HepG2 (cell line): ENCODE measurements around the gene EFCAB13. TPM values are rescaled to one million over a fixed set of nuclear protein-coding genes. Genes with fewer than 3 reads are reported as not detected.
"Not testable (repeated sequence)": the region's sequence is repeated elsewhere in the genome, so short reads cannot be mapped to it uniquely, and the experiment has no call there.

Experiments
- ATAC-seq: fragments of 200-7000 bp; cut with Tn5 transposase; 3 replicates; pipeline ENCODE4 v1.9.1; 2020; ENCODE audit warnings: mild to moderate bottlenecking, moderate library complexity
- BruUV-seq: library from RNA; stranded (reverse); fragments of 400-500 nt; replicated peaks from 2 replicates; lab custom pipeline; 2021; lab: Mats Ljungman, UMichigan
- CTCF ChIA-PET: fragments of 300-600 bp; formaldehyde crosslinking; extraction: SDS; loops from one replicate; lab custom pipeline; 2021; ENCODE audit warnings: low total read pairs, inconsistent platforms, low intra/inter-chr PET ratio; lab: Yijun Ruan, JAX
- POLR2A ChIA-PET: fragments of 350-600 bp; sonication (Branson Sonifier 250); formaldehyde crosslinking; loops from one replicate; lab custom pipeline; 2020; ENCODE audit warnings: antibody characterized with exemption, inconsistent platforms; lab: Yijun Ruan, JAX
- DNase-seq: peaks from one replicate; pipeline ENCODE4 v3.0.0-alpha.2; 2015; ENCODE audit warnings: low spot score
- FAIRE-seq: peaks from 3 replicates; lab custom pipeline; 2011; peaks lifted over from hg19 to GRCh38; lab: Jason Lieb, UNC
- H2AFZ ChIP-seq: one replicate; pipeline ENCODE4 v1.6.1; 2011; ENCODE audit warnings: low read length, inconsistent platforms
- H3K27ac ChIP-seq: fragments of 300-600 bp; 3 replicates; pipeline ENCODE4 v1.8.0; 2011; ENCODE audit warnings: mixed run types, mild to moderate bottlenecking, mixed read lengths, low read length, inconsistent platforms; ENCODE audit not compliant: insufficient read depth; ENCODE audit errors: extremely low read length
- H3K27me3 ChIP-seq, 2 experiments: fragments of 200-600 bp in 1 of 2; 2 replicates in 1 of 2; 3 replicates in 1 of 2; pipeline versions ENCODE4 v1.6.0 to v1.8.0; 2011; ENCODE audit warnings: low read length in 2 of 2, mild to moderate bottlenecking in 2 of 2, moderate library complexity in 2 of 2, inconsistent platforms in 1 of 2; ENCODE audit not compliant: insufficient read depth in 2 of 2, control insufficient read depth in 1 of 2
- H3K36me3 ChIP-seq, 2 experiments: fragments of 200-600 bp in 1 of 2; replicated peaks in 1 of 2; 2 replicates in 1 of 2; 3 replicates in 1 of 2; pipeline versions ENCODE4 v1.5.1 to v1.8.0; 2011; ENCODE audit warnings: low read length in 2 of 2, inconsistent platforms in 1 of 2; ENCODE audit not compliant: insufficient read depth in 2 of 2, control insufficient read depth in 1 of 2
- H3K4me1 ChIP-seq: 2 replicates; pipeline ENCODE4 v1.5.1; 2012; ENCODE audit warnings: low read length, inconsistent platforms; ENCODE audit not compliant: insufficient read depth
- H3K4me2 ChIP-seq: 2 replicates; pipeline ENCODE4 v1.6.0; 2011; ENCODE audit warnings: low read depth, low read length, inconsistent platforms
- H3K4me3 ChIP-seq, 3 experiments: fragments of 200-600 bp in 1 of 3; sonication (generic), shearing (Covaris generic) in 1 of 3; replicated peaks in 1 of 3; 2 replicates each; pipeline ENCODE4 v1.5.1; 2011 to 2016; ENCODE audit warnings: low read length in 3 of 3, inconsistent platforms in 2 of 3, low read depth in 2 of 3, mild to moderate bottlenecking in 2 of 3, control low read depth in 1 of 3, mixed read lengths in 1 of 3; ENCODE audit not compliant: insufficient read depth in 1 of 3
- H3K79me2 ChIP-seq: one replicate; pipeline ENCODE4 v1.6.1; 2011; ENCODE audit warnings: low read length, inconsistent platforms; ENCODE audit not compliant: insufficient read depth
- H3K9ac ChIP-seq: 2 replicates; pipeline ENCODE4 v1.6.0; 2011; ENCODE audit warnings: mild to moderate bottlenecking, low read depth, low read length, inconsistent platforms; ENCODE audit not compliant: insufficient read depth
- H3K9me3 ChIP-seq: 2 replicates; pipeline ENCODE4 v1.5.1; 2012; ENCODE audit warnings: mild to moderate bottlenecking, low read length
- H4K20me1 ChIP-seq: 2 replicates; pipeline ENCODE4 v1.6.0; 2011; ENCODE audit warnings: inconsistent platforms, mild to moderate bottlenecking, low read length, moderate library complexity; ENCODE audit not compliant: insufficient read depth
- AGO2 ChIP-seq: fragments of 200-400 bp; formaldehyde crosslinking; optimal IDR thresholded peaks from 2 replicates; pipeline ENCODE3; 2017; ENCODE audit warnings: mild to moderate bottlenecking, low read depth, low read length, moderate library complexity
- DMTF1 ChIP-seq: sonication (generic); formaldehyde crosslinking; IDR thresholded peaks from 2 replicates; pipeline ENCODE4 v1.4.0; 2020; ENCODE audit warnings: mild to moderate bottlenecking, missing genetic modification reagents
- HIC2 ChIP-seq: sonication (generic); formaldehyde crosslinking; IDR thresholded peaks from 2 replicates; pipeline ENCODE4 v1.9.0; 2022; ENCODE audit warnings: low read depth, missing genetic modification reagents
- PREB ChIP-seq: sonication (generic); formaldehyde crosslinking; IDR thresholded peaks from 2 replicates; pipeline ENCODE4 v1.4.0; 2020; ENCODE audit warnings: missing genetic modification reagents
- RXRB ChIP-seq: IDR thresholded peaks from 2 replicates; pipeline ENCODE4 v1.6.1; 2016; ENCODE audit warnings: borderline replicate concordance, missing genetic modification reagents, missing compliant biosample characterization
- WGBS: methylation state at CpG from one replicate; pipeline ENCODE4 v1.1.6; 2017; ENCODE audit warnings: low lambda C conversion rate; 5-methylcytosine and 5-hydroxymethylcytosine counted together
- in situ Hi-C: cut with HindIII; loops from 2 replicates; pipeline ENCODE4 v1.10.0; 2017; ENCODE audit warnings: low pct_unique_long_range_greater_than_20kb; ENCODE audit not compliant: extremely low pct_ligation_motif_present
- intact Hi-C: fragments of 100-400 bp; cut with micrococcal nuclease; formaldehyde crosslinking; loops from one replicate; pipeline ENCODE4 v1.10.0; 2022; ENCODE audit not compliant: unreplicated experiment
- polyA plus RNA-seq, 8 experiments: library from polyadenylated mRNA; depleted of rRNA in 3 of 8; stranded (reverse) in 7 of 8; unstranded in 1 of 8; fragments of >200 nt; fragmentation: Illumina TruSeq in 4 of 8; extraction: Trizol in 4 of 8; gene quantifications; 2 replicates each; pipeline versions ENCODE4 v1.2.1 to v1.2.3, GENCODE V29; 2011 to 2016; ENCODE audit warnings: low read depth in 4 of 8, missing spikeins in 1 of 8, mixed read lengths in 1 of 8; ENCODE audit not compliant: insufficient read depth in 1 of 8
- total RNA-seq, 5 experiments: library from RNA; depleted of rRNA; stranded (reverse); fragments of >200 nt; fragmentation: Illumina TruSeq; extraction: Trizol; gene quantifications; 2 replicates each; pipeline ENCODE4 v1.2.3, GENCODE V29; 2016; ENCODE audit warnings: low read depth in 1 of 5

The EFCAB13 gene
- total and polyA plus RNA-seq, 2 of the 13 experiments (the other 11 are each of a cell fraction or from before 2014, with no cell fraction given): 0.22 to 0.71 TPM

- Histone ChIP-seq H3K79me2 (no peaks in the 10 kb centered on the region), H3K9ac (no peak overlapping the region), H3K4me2 (no peak overlapping the region), H2AFZ (no peak overlapping the region)
- no peak for TF ChIP-seq RXRB
- no peak for TF ChIP-seq HIC2 (CRISPR knock-in tag)
- no peak for TF ChIP-seq PREB
- no peak for TF ChIP-seq DMTF1 (CRISPR knock-in tag)
- TF ChIP-seq AGO2: peak; percentile 29
- TF ChIP-seq, all 625 proteins: peak for 1
- intact Hi-C loops (no loop called here), in situ Hi-C loops (no loop called here)
- Histone ChIP-seq H3K4me3 (no peak overlapping the region), H3K36me3 (peaks cover 0 to 9% of the 10 kb centered on the region in 2 experiments; a peak in 1 of 5 replicates), H4K20me1 (no peaks in the 10 kb centered on the region), H3K27ac (no peak overlapping the region), H3K27me3 (no peaks in the 10 kb centered on the region), H3K4me1 (peaks cover 15% of the 10 kb centered on the region), H3K9me3 (no peaks in the 10 kb centered on the region)
- POLR2A ChIA-PET: no interaction called here
- BruUV-seq: no TSS peak
- FAIRE-seq (no peak), DNase-seq (no peak), ATAC-seq (peak; percentile 43; the same call in 2 of the 3 replicates)
- CTCF ChIA-PET: no interaction called here
- WGBS: 96% methylated on average over 107 of the region's 113 CpGs
These were observed 99.9 kb downstream of the EFCAB13 start for GRCh38 chr17:47423406-47424295.

GRCh38 chr17:47425233-47425632, 101.5 kb downstream of the EFCAB13 start:
- FAIRE-seq, H2AFZ ChIP-seq, H4K20me1 ChIP-seq, H3K4me2 ChIP-seq, ATAC-seq, in situ Hi-C loops, intact Hi-C loops, H3K4me3 ChIP-seq, DNase-seq, POLR2A ChIA-PET, H3K27ac ChIP-seq, H3K9me3 ChIP-seq, H3K79me2 ChIP-seq, H3K27me3 ChIP-seq, BruUV-seq, CTCF ChIA-PET, H3K9ac ChIP-seq: not testable (repeated sequence)
- 95% methylated on average over 3 of the region's 3 CpGs for WGBS
- peaks cover 0 to 12% of the 10 kb centered on the region in 2 experiments; a peak in 1 of 5 replicates for H3K36me3 ChIP-seq
- peaks cover 22% of the 10 kb centered on the region for H3K4me1 ChIP-seq
